ENCODE measurements around the gene POLR1C. TPM values are rescaled to one million over a fixed set of nuclear protein-coding genes. Genes with fewer than 3 reads are reported as not detected.

The POLR1C gene
- total and polyA plus RNA-seq, 3 donors from 2014 or later, result 35.0 to 41.3 (median 37.7) TPM

GRCh38 chr6:43520097-43520496 is 3.2 kb downstream of the POLR1C start:
- H3K4me1 ChIP-seq, result peaks cover 21% of the 10 kb centered on the region
- DNase-seq, result no peak
- no peak for TF ChIP-seq POLR2A (IDR thresholded peaks at IDR 0.05)
- TF ChIP-seq, protein P1, sequence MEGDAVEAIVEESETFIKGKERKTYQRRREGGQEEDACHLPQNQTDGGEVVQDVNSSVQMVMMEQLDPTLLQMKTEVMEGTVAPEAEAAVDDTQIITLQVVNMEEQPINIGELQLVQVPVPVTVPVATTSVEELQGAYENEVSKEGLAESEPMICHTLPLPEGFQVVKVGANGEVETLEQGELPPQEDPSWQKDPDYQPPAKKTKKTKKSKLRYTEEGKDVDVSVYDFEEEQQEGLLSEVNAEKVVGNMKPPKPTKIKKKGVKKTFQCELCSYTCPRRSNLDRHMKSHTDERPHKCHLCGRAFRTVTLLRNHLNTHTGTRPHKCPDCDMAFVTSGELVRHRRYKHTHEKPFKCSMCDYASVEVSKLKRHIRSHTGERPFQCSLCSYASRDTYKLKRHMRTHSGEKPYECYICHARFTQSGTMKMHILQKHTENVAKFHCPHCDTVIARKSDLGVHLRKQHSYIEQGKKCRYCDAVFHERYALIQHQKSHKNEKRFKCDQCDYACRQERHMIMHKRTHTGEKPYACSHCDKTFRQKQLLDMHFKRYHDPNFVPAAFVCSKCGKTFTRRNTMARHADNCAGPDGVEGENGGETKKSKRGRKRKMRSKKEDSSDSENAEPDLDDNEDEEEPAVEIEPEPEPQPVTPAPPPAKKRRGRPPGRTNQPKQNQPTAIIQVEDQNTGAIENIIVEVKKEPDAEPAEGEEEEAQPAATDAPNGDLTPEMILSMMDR (IDR thresholded peaks at IDR 0.05), result no peak
- no peak overlapping the region for H3K27ac ChIP-seq
- no peak overlapping the region for H3K4me3 ChIP-seq
- peaks cover 5% of the 10 kb centered on the region for H3K36me3 ChIP-seq (ENCODE audit: low read depth, missing control alignments)
- intact Hi-C loops (cut with DNase I; ENCODE audit: low total_unique reads), result no loop called here
- 78 to 88% methylated on average over 6 to 8 of the region's 8 CpGs for WGBS, 2 donors
- H3K9me3 ChIP-seq, result no peaks in the 10 kb centered on the region
- H3K27me3 ChIP-seq, result no peaks in the 10 kb centered on the region

DNA sequence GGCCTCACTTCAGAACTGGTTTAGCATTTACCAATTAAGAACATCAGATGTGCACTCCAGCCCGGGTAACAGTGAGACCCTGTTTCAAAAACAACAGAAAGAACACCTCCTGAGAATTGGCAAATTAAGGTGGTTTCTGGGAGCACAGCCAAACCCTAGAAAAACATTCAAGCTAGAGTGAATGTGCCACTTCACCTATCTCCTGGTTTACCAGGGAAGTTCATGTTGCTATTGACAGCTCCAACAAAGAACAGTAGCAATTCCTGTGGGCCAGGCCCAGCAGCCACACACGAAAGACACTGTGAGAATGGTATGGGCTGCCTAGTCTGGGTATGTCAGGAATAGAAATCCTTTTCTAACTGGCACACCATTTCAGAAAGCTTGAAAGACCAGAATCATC is 4.9 kb downstream of the POLR1C start:
- intact Hi-C loops (cut with DNase I; ENCODE audit: low total_unique reads), result no loop called here
- 69 to 81% methylated on average over 2 of the region's 2 CpGs for WGBS, 2 donors
- Histone ChIP-seq H3K36me3 (ENCODE audit: low read depth, missing control alignments) (peaks cover 5% of the 10 kb centered on the region), H3K9me3 (no peaks in the 10 kb centered on the region), H3K4me3 (no peak overlapping the region), H3K27me3 (no peaks in the 10 kb centered on the region), H3K4me1 (peaks cover 10% of the 10 kb centered on the region), H3K27ac (no peak overlapping the region)
- TF ChIP-seq, protein P1 (IDR thresholded peaks at IDR 0.05), result no peak
- TF ChIP-seq POLR2A (IDR thresholded peaks at IDR 0.05), result no peak
- no peak for DNase-seq

DNA sequence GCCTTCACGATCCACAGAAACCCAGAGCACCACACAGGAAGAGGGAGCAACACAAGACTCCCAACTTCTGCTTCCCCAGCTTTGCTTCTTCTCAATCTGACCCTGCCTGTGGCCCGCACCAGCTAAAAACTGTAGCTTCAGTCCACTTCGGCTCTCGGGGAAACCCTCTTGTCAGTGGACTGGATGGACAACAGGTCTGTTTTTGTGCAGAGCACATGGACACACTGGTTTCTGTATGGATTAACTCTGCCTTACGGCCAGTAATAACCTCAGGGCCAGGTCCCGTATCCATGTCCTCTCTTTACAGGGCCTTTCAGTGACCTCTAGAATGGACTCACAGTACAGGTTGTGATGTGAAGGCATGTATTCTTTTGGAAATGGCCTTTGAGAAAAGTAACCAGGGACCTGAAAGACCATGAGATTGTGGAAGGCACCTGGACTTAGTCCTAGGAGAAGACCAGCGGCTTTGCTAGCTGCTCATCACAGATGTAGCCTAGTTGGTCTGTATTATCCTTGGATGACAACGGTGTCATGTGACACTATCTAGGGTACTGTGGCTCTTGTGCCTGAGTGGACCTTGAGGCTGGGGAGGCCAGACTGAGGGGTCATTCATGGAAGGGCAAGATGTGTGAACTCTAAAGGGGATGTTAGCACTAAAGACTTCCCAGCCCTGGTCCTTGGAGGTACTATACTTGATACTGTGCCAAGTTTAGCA is 5.8 kb downstream of the POLR1C start:
- whole genome bisulfite sequencing, 2 donors, result 77 to 83% methylated on average over 8 of the region's 8 CpGs
- TF ChIP-seq, protein P1 (IDR thresholded peaks at IDR 0.05), result no peak
- no peak for TF ChIP-seq POLR2A (IDR thresholded peaks at IDR 0.05)
- no peaks in the 10 kb centered on the region for H3K27me3 ChIP-seq
- no peaks in the 10 kb centered on the region for H3K9me3 ChIP-seq
- peaks cover 5% of the 10 kb centered on the region for H3K36me3 ChIP-seq (ENCODE audit: low read depth, missing control alignments)
- H3K27ac ChIP-seq, result no peak overlapping the region
- intact Hi-C loops (cut with DNase I; ENCODE audit: low total_unique reads), result no loop called here
- H3K4me1 ChIP-seq, result peaks cover 8% of the 10 kb centered on the region
- no peak overlapping the region for H3K4me3 ChIP-seq
- DNase-seq, result no peak

- H3K4me3 ChIP-seq, result no peak overlapping the region
- H3K9me3 ChIP-seq, result no peaks in the 10 kb centered on the region
- intact Hi-C loops (cut with DNase I; ENCODE audit: low total_unique reads), result no loop called here
- H3K27ac ChIP-seq, result no peak overlapping the region
- H3K36me3 ChIP-seq (ENCODE audit: low read depth, missing control alignments), result peaks cover 5% of the 10 kb centered on the region
- peaks cover 3% of the 10 kb centered on the region for H3K4me1 ChIP-seq
- DNase-seq, result no peak
- WGBS, 2 donors, result 80 to 86% methylated on average over 3 of the region's 3 CpGs
- TF ChIP-seq, protein P1 (IDR thresholded peaks at IDR 0.05), result no peak
- TF ChIP-seq POLR2A (IDR thresholded peaks at IDR 0.05), result no peak
- no peaks in the 10 kb centered on the region for H3K27me3 ChIP-seq
Measured at GRCh38 chr6:43523284-43523683, 6.4 kb downstream of the POLR1C start.

DNA sequence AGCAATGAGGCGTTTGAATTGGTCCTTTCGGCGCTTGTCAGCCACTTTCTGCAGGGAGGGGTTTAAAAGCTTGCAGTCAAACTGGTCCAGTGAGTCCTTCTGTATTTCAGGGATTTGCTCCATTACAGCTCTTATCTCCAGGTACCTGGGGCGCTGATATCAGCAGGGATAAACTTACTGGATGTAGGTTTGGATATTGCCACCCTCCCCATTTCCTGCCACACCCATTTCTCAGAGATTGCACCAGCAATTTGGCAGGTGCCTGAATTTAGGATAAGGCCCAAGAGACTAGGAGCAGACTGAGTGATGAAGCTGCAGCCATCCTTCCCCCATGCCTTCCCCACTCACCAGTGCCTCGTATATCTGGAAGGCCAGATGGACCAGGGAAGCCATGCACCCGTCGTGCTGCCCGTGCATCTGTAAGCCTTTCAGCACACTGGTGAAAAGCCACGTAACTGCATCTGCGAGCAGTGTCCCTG is 7.6 kb downstream of the POLR1C start:
- no peak for DNase-seq
- H3K27me3 ChIP-seq, result no peaks in the 10 kb centered on the region
- peaks cover 5% of the 10 kb centered on the region for H3K36me3 ChIP-seq (ENCODE audit: low read depth, missing control alignments)
- no peaks in the 10 kb centered on the region for H3K4me1 ChIP-seq
- intact Hi-C loops (cut with DNase I; ENCODE audit: low total_unique reads), result no loop called here
- WGBS, 2 donors, result 86 to 93% methylated on average over 8 to 10 of the region's 10 CpGs
- H3K4me3 ChIP-seq, result no peak overlapping the region
- TF ChIP-seq POLR2A (IDR thresholded peaks at IDR 0.05), result no peak
- TF ChIP-seq, protein P1 (IDR thresholded peaks at IDR 0.05), result no peak
- no peak overlapping the region for H3K27ac ChIP-seq
- H3K9me3 ChIP-seq, result no peaks in the 10 kb centered on the region
